Liver (tissue), 9 donors: ENCODE measurements around the gene PSMB10. TPM values are rescaled to one million over a fixed set of nuclear protein-coding genes. Genes with fewer than 3 reads are reported as not detected.
A peak's percentile ranks its signal among the peaks of the same experiment; 100 is the strongest.

Experiments
- DNase-seq: peaks from one replicate; pipeline ENCODE4 v3.0.0-alpha.2; 2017; ENCODE audit warnings: low spot score
- H3K27ac ChIP-seq, 2 donors: one replicate each; pipeline ENCODE4 v1.7.0; 2013; ENCODE audit warnings: inconsistent platforms in 2 of 2, low read length in 2 of 2, control low read depth in 1 of 2, low read depth in 1 of 2, mild to moderate bottlenecking in 1 of 2
- H3K27me3 ChIP-seq, 4 donors: one replicate each; pipeline versions ENCODE4 v1.6.1 to v1.7.0; 2013; ENCODE audit warnings: low read length in 3 of 4, inconsistent platforms in 1 of 4, mild to moderate bottlenecking in 1 of 4, moderate library complexity in 1 of 4; ENCODE audit not compliant: control insufficient read depth in 4 of 4, insufficient read depth in 4 of 4
- H3K36me3 ChIP-seq, 4 donors: one replicate each; pipeline versions ENCODE4 v1.6.1 to v1.7.0; 2013; ENCODE audit warnings: low read length in 3 of 4, mild to moderate bottlenecking in 3 of 4, low read depth in 1 of 4, moderate library complexity in 1 of 4; ENCODE audit not compliant: control insufficient read depth in 4 of 4, insufficient read depth in 3 of 4
- H3K4me1 ChIP-seq, 4 donors: one replicate each; pipeline versions ENCODE4 v1.6.1 to v1.7.0; 2013; ENCODE audit warnings: low read length in 3 of 4, mild to moderate bottlenecking in 3 of 4, moderate library complexity in 1 of 4; ENCODE audit not compliant: control insufficient read depth in 4 of 4, insufficient read depth in 4 of 4
- H3K4me3 ChIP-seq, 3 donors: one replicate each; pipeline versions ENCODE4 v1.6.1 to v1.7.0; 2013; ENCODE audit warnings: low read length in 3 of 3, control low read depth in 1 of 3, low read depth in 1 of 3, mild to moderate bottlenecking in 1 of 3
- H3K9ac ChIP-seq, 2 donors: one replicate each; pipeline ENCODE4 v1.7.0; 2013; ENCODE audit warnings: low read length in 2 of 2, mild to moderate bottlenecking in 2 of 2, moderate library complexity in 2 of 2, control low read depth in 1 of 2, low read depth in 1 of 2
- H3K9me3 ChIP-seq, 4 donors: one replicate each; pipeline versions ENCODE4 v1.6.1 to v1.7.0; 2013; ENCODE audit warnings: low read length in 3 of 4; ENCODE audit not compliant: control insufficient read depth in 4 of 4
- EGR1 ChIP-seq, 2 donors: IDR thresholded peaks; 2 replicates each; pipeline ENCODE4 v1.6.1; 2016 to 2018; ENCODE audit warnings: antibody characterized with exemption in 2 of 2, low read depth in 2 of 2
- FOXA1 ChIP-seq: IDR thresholded peaks from 2 replicates; pipeline ENCODE4 v1.6.1; 2016; ENCODE audit warnings: antibody characterized with exemption
- FOXA2 ChIP-seq: IDR thresholded peaks from 2 replicates; pipeline ENCODE4 v1.6.1; 2016; ENCODE audit warnings: antibody characterized with exemption
- GABPA ChIP-seq, 2 donors: IDR thresholded peaks in 1 of 2; conservative IDR thresholded peaks in 1 of 2; 2 replicates each; pipeline ENCODE4 v1.6.1; 2016; ENCODE audit warnings: antibody characterized with exemption in 2 of 2, mild to moderate bottlenecking in 1 of 2, moderate library complexity in 1 of 2
- HNF4A ChIP-seq, 2 donors: conservative IDR thresholded peaks; 2 replicates each; pipeline ENCODE4 v1.6.1; 2016; ENCODE audit warnings: antibody characterized with exemption in 2 of 2, mild to moderate bottlenecking in 2 of 2
- HNF4G ChIP-seq: IDR thresholded peaks from 2 replicates; pipeline ENCODE4 v1.6.1; 2016; ENCODE audit warnings: antibody characterized with exemption
- JUND ChIP-seq, 2 donors: IDR thresholded peaks; 2 replicates each; pipeline ENCODE4 v1.6.1; 2016; ENCODE audit warnings: antibody characterized with exemption in 2 of 2
- NR2F2 ChIP-seq: IDR thresholded peaks from 2 replicates; pipeline ENCODE4 v1.6.1; 2016; ENCODE audit warnings: antibody characterized with exemption
- RAD21 ChIP-seq, 2 donors: IDR thresholded peaks; 2 replicates each; pipeline ENCODE4 v1.6.1; 2016; ENCODE audit warnings: antibody characterized with exemption in 2 of 2, mild to moderate bottlenecking in 2 of 2
- RXRA ChIP-seq, 2 donors: IDR thresholded peaks; 2 replicates each; pipeline ENCODE4 v1.6.1; 2017 to 2018; ENCODE audit warnings: antibody characterized with exemption in 2 of 2, mild to moderate bottlenecking in 1 of 2
- TAF1 ChIP-seq: conservative IDR thresholded peaks from 2 replicates; pipeline ENCODE4 v1.6.1; 2016; ENCODE audit warnings: antibody characterized with exemption, mild to moderate bottlenecking
- YY1 ChIP-seq: IDR thresholded peaks from 2 replicates; pipeline ENCODE4 v1.6.1; 2016; ENCODE audit warnings: antibody characterized with exemption, mild to moderate bottlenecking
- WGBS: extraction: QIAGEN DNeasy Blood & Tissue Kit; methylation state at CpG from one replicate; pipeline ENCODE4 v1.1.7; 2013; 5-methylcytosine and 5-hydroxymethylcytosine counted together
- polyA plus RNA-seq, 2 donors: library from polyadenylated mRNA; stranded (reverse) in 1 of 2; unstranded in 1 of 2; fragments of 200-250 nt in 1 of 2; fragments of >200 nt in 1 of 2; fragmentation: Nextera tagmentation in 1 of 2; extraction: Ambion mirVana in 1 of 2; gene quantifications; one replicate each; pipeline versions ENCODE4 v1.2.1 to v1.2.3, GENCODE V29; 2013 to 2015
- total RNA-seq, 2 donors: library from RNA; depleted of rRNA; stranded (reverse); fragments of >200 nt; gene quantifications; one replicate each; pipeline ENCODE4 v1.2.3, GENCODE V29; 2014
- TF ChIP-seq, protein P1 (sequence below): IDR thresholded peaks from 2 replicates; pipeline ENCODE4 v1.6.1; 2016; ENCODE audit warnings: antibody characterized with exemption
- TF ChIP-seq, protein P2 (sequence below): IDR thresholded peaks from 2 replicates; pipeline ENCODE4 v1.6.1; 2016; ENCODE audit warnings: antibody characterized with exemption
- TF ChIP-seq, protein P3 (sequence below): IDR thresholded peaks from 2 replicates; pipeline ENCODE4 v1.6.1; 2016; ENCODE audit warnings: antibody characterized with exemption
- donor health status: healthy.
- donor health status: healthy.
- donor health status: healthy.
- donor health status: healthy.
- donor health status: healthy.

Gene PSMB10
- total and polyA plus RNA-seq, 4 donors = 24.8 to 48.2 (median 32.3) TPM

DNA sequence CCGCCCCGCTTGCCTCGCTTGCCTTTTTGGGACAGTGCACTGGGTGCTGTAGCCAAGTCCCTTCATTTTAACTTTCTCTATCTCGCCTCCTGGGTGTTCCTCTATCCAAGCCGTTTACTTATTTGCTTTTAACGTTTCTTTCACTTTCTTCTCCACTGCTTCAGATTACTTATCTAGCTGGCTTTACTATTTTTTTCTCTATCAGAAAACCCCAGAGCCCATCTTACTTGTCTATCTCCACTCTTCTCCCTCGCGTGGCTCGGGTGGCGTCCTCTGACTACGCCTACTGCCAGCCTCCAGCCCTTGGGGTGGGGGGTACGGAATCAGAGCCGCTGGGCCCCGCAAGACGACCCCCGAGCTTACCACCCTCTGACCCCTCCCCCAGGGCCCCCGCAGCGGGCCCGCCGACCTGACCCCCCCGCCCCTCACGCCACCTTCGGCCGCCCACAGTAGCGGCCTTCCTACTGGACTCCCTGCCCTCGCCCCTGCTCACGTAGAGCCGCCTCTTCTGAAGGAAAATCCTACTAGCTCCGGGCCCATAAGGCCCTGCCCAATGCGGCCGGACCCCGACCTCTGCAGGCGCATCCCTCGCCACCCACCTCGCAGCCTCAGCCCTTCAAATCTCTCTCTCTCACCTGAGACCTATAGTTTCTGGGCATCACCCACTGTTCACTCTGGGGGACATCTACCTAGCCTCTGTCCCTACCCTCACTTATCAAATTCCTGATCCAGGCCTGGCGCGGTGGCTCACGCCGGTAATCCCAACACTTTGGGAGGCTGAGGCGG, 32.8 kb upstream of the PSMB10 start:
- Histone ChIP-seq H3K9me3 (no peaks in the 10 kb centered on the region), H3K27ac (peak overlapping the region; percentile 80 to 91), H3K9ac (peak overlapping the region; percentile 60 to 67), H3K4me3 (peak overlapping the region; percentile 63 to 80 (median 76)), H3K27me3 (no peaks in the 10 kb centered on the region), H3K36me3 (no peaks in the 10 kb centered on the region), H3K4me1 (peaks cover 3 to 26% (median 18%) of the 10 kb centered on the region in 4 donors)
- TF ChIP-seq, protein P1, sequence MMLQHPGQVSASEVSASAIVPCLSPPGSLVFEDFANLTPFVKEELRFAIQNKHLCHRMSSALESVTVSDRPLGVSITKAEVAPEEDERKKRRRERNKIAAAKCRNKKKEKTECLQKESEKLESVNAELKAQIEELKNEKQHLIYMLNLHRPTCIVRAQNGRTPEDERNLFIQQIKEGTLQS = no peak
- TF ChIP-seq, protein P2, sequence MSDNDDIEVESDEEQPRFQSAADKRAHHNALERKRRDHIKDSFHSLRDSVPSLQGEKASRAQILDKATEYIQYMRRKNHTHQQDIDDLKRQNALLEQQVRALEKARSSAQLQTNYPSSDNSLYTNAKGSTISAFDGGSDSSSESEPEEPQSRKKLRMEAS = no peak
- TF ChIP-seq EGR1 (IDR thresholded peaks at IDR 0.05; ENCODE audit: low read depth in 2 of 2) (no peak), FOXA1 (no peak), JUND (IDR thresholded peaks at IDR 0.05) (no peak), TAF1 (no peak), FOXA2 (no peak), RAD21 (IDR thresholded peaks at IDR 0.05) (no peak), NR2F2 (no peak), YY1 (no peak)
- TF ChIP-seq, protein P3, sequence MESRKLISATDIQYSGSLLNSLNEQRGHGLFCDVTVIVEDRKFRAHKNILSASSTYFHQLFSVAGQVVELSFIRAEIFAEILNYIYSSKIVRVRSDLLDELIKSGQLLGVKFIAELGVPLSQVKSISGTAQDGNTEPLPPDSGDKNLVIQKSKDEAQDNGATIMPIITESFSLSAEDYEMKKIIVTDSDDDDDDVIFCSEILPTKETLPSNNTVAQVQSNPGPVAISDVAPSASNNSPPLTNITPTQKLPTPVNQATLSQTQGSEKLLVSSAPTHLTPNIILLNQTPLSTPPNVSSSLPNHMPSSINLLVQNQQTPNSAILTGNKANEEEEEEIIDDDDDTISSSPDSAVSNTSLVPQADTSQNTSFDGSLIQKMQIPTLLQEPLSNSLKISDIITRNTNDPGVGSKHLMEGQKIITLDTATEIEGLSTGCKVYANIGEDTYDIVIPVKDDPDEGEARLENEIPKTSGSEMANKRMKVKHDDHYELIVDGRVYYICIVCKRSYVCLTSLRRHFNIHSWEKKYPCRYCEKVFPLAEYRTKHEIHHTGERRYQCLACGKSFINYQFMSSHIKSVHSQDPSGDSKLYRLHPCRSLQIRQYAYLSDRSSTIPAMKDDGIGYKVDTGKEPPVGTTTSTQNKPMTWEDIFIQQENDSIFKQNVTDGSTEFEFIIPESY = no peak
- WGBS = 55% methylated on average over 40 of the region's 40 CpGs
- DNase-seq = peak; percentile 66

DNA sequence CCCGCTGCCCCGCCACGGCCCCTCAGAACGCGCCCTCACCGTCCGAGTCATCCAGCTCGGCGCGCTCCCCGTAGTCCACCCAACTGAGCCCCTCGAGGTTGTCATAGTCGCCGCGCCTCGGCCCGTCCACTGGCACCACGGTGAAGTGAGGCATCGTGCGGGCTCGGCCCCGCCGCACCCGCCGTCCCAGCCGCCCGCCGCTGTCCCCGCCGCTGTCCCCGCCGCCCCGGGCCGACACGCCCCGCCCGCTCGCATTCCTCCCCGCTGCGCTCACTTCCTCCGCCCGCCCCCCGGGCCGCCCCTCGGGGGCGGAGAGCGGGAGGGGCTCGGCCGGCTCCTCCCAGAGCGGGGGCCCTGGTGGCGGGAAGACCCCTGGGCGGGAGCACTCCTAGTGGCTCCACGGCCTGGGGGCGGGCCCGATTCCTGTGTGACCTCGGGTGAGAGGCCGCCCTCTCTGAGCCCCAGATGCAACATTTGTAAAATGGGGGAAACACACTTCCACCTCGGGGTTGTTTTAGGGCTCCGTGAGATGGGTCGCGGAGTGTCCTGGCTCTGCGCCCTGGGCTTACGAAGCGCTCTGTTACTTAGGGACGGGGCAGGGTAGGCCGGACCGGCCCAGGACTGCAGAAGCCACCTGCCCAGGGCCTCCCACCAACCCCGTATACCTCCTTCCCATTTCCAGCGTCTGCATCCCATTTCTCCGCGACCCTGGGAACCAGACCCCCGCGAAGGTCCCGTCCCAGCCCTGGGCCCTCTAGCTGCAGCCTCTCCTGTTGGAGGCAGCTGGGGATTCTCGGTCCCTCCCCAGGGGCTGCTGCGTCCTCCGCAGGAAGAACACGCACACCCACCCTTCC, 32.0 kb upstream of the PSMB10 start, which contains the start of gene SLC12A4:
Gene SLC12A4, minus strand, starts transcription at position 238 of the 854 bp plus-strand sequence. Its CDS starts 84 bp downstream, at position 154.
- H3K36me3 ChIP-seq = no peaks in the 10 kb centered on the region
- no peaks in the 10 kb centered on the region for H3K9me3 ChIP-seq
- DNase-seq = peak; percentile 81
- WGBS = 1% methylated on average over 78 of the region's 78 CpGs
- H3K27me3 ChIP-seq = no peaks in the 10 kb centered on the region
- H3K4me1 ChIP-seq = peaks cover 3 to 26% (median 18%) of the 10 kb centered on the region in 4 donors
- peak within 1 kb of the TSS; percentile 80 to 91 for H3K27ac ChIP-seq
- H3K9ac ChIP-seq = peak within 1 kb of the TSS; percentile 60 to 88
- peak within 1 kb of the TSS; percentile 66 to 82 (median 80) for H3K4me3 ChIP-seq
- TF ChIP-seq, protein P2 = no peak
- TF ChIP-seq GABPA (IDR thresholded peaks at IDR 0.05 in 1 of 2, conservative IDR thresholded peaks at IDR 0.05 in 1 of 2) = peak in 1 of 2 donors; percentile 35

DNA sequence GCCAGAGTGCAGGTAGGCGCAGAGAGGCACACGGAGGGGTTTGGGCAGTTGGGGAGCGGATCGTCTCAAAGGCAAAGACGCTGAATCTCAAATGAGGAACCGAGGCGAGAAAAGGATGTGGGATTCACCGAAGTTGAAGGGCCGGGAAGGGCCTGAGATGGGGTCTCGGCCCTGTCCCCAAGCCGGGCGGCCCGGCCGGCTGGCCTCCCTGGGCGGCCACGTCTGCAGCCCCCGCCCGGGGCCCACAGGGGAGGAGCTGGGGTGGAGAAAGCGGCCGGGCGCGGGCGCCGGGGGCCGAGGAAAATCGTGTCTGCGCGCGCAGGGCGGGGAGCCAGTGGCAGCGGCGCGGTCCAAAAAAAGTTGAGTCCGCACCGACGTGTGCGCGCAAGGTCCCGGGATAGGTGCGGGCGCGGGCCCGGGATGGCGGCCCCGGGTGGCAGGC, 31.3 kb upstream of the PSMB10 start:
- Histone ChIP-seq H3K9me3 (no peaks in the 10 kb centered on the region), H3K27ac (peak overlapping the region; percentile 80 to 91), H3K36me3 (no peaks in the 10 kb centered on the region), H3K9ac (peak overlapping the region; percentile 57 to 88), H3K4me1 (peaks cover 3 to 26% (median 18%) of the 10 kb centered on the region in 4 donors), H3K4me3 (peak overlapping the region; percentile 66 to 82 (median 80)), H3K27me3 (no peaks in the 10 kb centered on the region)
- DNase-seq = peak; percentile 58
- WGBS = 4% methylated on average over 45 of the region's 45 CpGs
- TF ChIP-seq FOXA1 = no peak
- TF ChIP-seq RAD21 (IDR thresholded peaks at IDR 0.05) = no peak
- TF ChIP-seq YY1 = no peak
- TF ChIP-seq RXRA (IDR thresholded peaks at IDR 0.05) = no peak
- no peak for TF ChIP-seq NR2F2
- no peak for TF ChIP-seq HNF4G
- TF ChIP-seq, protein P1 = no peak
- no peak for TF ChIP-seq HNF4A (conservative IDR thresholded peaks at IDR 0.05)
- TF ChIP-seq, protein P2 = no peak
- TF ChIP-seq, protein P3 = no peak
- TF ChIP-seq JUND (IDR thresholded peaks at IDR 0.05) = no peak
